Transverse colon (tissue), 3 donors: ENCODE results near the gene DGCR2.

Experiments
- POLR2A ChIP-seq: fragments of 450-650 bp; IDR thresholded peaks from one replicate; pipeline ENCODE4 v1.6.1; 2016; ENCODE audit warnings: antibody characterized with exemption, mild to moderate bottlenecking, moderate library complexity
- TF ChIP-seq, protein P1 (sequence below), 5 experiments: fragments of 200-600 bp in 3 of 5; fragments of 450-650 bp in 2 of 5; sonication (generic) in 3 of 5; IDR thresholded peaks; 1 replicate in 2 of 5; 2 replicates in 3 of 5; pipeline ENCODE4 v1.5.1; 2016 to 2017; ENCODE audit warnings: antibody characterized with exemption in 5 of 5, inconsistent platforms in 3 of 5, mild to moderate bottlenecking in 2 of 5, moderate library complexity in 1 of 5

DNA sequence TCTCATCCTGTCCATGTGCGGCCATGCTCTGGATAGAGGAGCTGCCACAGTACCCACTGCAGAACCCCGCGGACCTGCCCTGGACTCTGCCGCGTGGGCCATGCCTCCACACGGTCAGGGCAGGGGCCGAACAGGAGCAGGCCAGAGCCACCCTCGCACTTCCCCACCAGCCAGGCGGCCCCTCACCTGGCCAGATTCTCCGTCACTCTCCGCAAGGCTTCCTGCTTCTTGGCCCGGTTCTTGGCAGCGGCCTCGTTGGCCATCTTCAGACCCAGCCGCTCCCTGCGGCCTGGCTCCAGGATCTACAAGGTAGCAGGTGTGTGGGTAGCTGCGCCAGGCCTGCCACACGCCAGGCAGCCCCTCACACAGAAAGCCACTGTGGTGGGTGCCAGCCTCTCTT, 12.7 kb upstream of the DGCR2 start:
- TF ChIP-seq, protein P1, sequence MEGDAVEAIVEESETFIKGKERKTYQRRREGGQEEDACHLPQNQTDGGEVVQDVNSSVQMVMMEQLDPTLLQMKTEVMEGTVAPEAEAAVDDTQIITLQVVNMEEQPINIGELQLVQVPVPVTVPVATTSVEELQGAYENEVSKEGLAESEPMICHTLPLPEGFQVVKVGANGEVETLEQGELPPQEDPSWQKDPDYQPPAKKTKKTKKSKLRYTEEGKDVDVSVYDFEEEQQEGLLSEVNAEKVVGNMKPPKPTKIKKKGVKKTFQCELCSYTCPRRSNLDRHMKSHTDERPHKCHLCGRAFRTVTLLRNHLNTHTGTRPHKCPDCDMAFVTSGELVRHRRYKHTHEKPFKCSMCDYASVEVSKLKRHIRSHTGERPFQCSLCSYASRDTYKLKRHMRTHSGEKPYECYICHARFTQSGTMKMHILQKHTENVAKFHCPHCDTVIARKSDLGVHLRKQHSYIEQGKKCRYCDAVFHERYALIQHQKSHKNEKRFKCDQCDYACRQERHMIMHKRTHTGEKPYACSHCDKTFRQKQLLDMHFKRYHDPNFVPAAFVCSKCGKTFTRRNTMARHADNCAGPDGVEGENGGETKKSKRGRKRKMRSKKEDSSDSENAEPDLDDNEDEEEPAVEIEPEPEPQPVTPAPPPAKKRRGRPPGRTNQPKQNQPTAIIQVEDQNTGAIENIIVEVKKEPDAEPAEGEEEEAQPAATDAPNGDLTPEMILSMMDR (IDR thresholded peaks at IDR 0.05), result no peak
- TF ChIP-seq POLR2A, result no peak
